ENCODE results near the gene RNF17.

RNF17 gene

DNA sequence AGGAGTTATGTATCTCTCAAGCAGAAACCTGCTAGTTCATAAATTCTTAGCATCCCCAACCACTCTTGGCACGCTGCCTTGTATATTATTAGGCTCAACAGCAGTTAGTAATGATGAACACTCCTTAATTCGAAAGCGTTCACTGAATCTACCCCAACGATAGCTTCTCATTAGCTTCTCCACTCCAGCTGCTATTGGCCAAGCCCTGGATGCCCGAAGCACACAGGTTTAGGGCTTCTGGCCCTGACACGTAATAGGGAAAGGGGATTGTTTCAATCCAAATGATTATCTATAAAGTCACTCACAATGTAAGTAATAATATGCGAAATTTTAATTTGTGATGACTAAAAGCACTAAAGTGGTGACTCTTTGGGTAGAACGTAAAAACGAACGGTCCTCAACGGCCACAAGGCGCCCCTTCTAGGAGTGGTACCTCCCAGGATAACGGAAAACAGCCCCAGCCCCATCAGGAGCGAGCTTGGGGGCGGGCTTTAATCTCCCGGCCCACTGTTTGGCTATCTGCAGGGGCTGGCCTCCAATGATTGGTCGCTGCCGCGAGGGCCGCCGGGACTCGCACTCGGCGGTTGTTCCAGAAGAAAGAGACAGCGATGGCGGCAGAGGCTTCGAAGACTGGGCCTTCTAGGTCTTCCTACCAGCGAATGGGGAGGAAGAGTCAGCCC, at the start of gene RNF17:
TSS of gene RNF17 (plus strand) at position 574 of the 680 bp plus-strand sequence. CDS start at position 609, 35 bp downstream.
- H3K27ac ChIP-seq = no peak within 1 kb of the TSS
- DNase-seq = no peak
- in situ Hi-C loops (cut with HindIII; ENCODE audit: low pct_ligation_motif_present, low sequenced_read_pairs) = no loop called here
- H3K36me3 ChIP-seq (replicated peaks) = no peaks in the 10 kb centered on the region
- TF ChIP-seq, protein P1, sequence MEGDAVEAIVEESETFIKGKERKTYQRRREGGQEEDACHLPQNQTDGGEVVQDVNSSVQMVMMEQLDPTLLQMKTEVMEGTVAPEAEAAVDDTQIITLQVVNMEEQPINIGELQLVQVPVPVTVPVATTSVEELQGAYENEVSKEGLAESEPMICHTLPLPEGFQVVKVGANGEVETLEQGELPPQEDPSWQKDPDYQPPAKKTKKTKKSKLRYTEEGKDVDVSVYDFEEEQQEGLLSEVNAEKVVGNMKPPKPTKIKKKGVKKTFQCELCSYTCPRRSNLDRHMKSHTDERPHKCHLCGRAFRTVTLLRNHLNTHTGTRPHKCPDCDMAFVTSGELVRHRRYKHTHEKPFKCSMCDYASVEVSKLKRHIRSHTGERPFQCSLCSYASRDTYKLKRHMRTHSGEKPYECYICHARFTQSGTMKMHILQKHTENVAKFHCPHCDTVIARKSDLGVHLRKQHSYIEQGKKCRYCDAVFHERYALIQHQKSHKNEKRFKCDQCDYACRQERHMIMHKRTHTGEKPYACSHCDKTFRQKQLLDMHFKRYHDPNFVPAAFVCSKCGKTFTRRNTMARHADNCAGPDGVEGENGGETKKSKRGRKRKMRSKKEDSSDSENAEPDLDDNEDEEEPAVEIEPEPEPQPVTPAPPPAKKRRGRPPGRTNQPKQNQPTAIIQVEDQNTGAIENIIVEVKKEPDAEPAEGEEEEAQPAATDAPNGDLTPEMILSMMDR (IDR thresholded peaks at IDR 0.05; ENCODE audit: low read depth, low read length, missing control alignments) = no peak
- no peaks in the 10 kb centered on the region for H3K27me3 ChIP-seq (replicated peaks)
- peak within 1 kb of the TSS; percentile 16 for H3K4me3 ChIP-seq (ENCODE audit: low read depth, low read length)

GRCh38 chr13:24716011-24716410, 48.0 kb upstream of the RNF17 start:
- no peak overlapping the region for H3K27ac ChIP-seq
- in situ Hi-C loops (cut with HindIII; ENCODE audit: low pct_ligation_motif_present, low sequenced_read_pairs) = no loop called here
- DNase-seq = no peak
- TF ChIP-seq, protein P1 (IDR thresholded peaks at IDR 0.05; ENCODE audit: low read depth, low read length, missing control alignments) = no peak
- H3K27me3 ChIP-seq (replicated peaks) = no peaks in the 10 kb centered on the region
- H3K36me3 ChIP-seq (replicated peaks) = no peaks in the 10 kb centered on the region
- H3K4me3 ChIP-seq (ENCODE audit: low read depth, low read length) = no peak overlapping the region

- Histone ChIP-seq H3K4me3 (ENCODE audit: low read depth, low read length) (no peak overlapping the region), H3K27ac (no peak overlapping the region), H3K27me3 (replicated peaks) (no peaks in the 10 kb centered on the region), H3K36me3 (replicated peaks) (no peaks in the 10 kb centered on the region)
- TF ChIP-seq, protein P1 (IDR thresholded peaks at IDR 0.05; ENCODE audit: low read depth, low read length, missing control alignments) = no peak
- in situ Hi-C loops (cut with HindIII; ENCODE audit: low pct_ligation_motif_present, low sequenced_read_pairs) = no loop called here
- DNase-seq = no peak
These were observed 47.5 kb upstream of the RNF17 start for GRCh38 chr13:24716446-24716845.

GRCh38 chr13:24717217-24717616, 46.8 kb upstream of the RNF17 start:
- Histone ChIP-seq H3K36me3 (replicated peaks) (no peaks in the 10 kb centered on the region), H3K27me3 (replicated peaks) (no peaks in the 10 kb centered on the region), H3K4me3 (ENCODE audit: low read depth, low read length) (no peak overlapping the region), H3K27ac (no peak overlapping the region)
- in situ Hi-C loops (cut with HindIII; ENCODE audit: low pct_ligation_motif_present, low sequenced_read_pairs) = no loop called here
- TF ChIP-seq, protein P1 (IDR thresholded peaks at IDR 0.05; ENCODE audit: low read depth, low read length, missing control alignments) = no peak
- no peak for DNase-seq

GRCh38 chr13:24718192-24718965, 45.6 kb upstream of the RNF17 start:
- H3K4me3 ChIP-seq (ENCODE audit: low read depth, low read length) = no peak overlapping the region
- in situ Hi-C loops (cut with HindIII; ENCODE audit: low pct_ligation_motif_present, low sequenced_read_pairs) = no loop called here

More at GRCh38 chr13:24718192-24718965, 45.6 kb upstream of the RNF17 start:
- TF ChIP-seq, protein P1 (IDR thresholded peaks at IDR 0.05; ENCODE audit: low read depth, low read length, missing control alignments) = no peak
- DNase-seq = no peak
- Histone ChIP-seq H3K27me3 (replicated peaks) (no peaks in the 10 kb centered on the region), H3K36me3 (replicated peaks) (no peaks in the 10 kb centered on the region), H3K27ac (no peak overlapping the region)

All from brain microvascular endothelial cell (primary cell).